Body of pancreas (tissue), 4 donors: ENCODE measurements around the gene GTF3C5. TPM values are rescaled to one million over a fixed set of nuclear protein-coding genes. Genes with fewer than 3 reads are reported as not detected.

Source experiments
- ATAC-seq: fragments of 150-250 bp; one replicate; pipeline ENCODE4 v1.9.1; 2016
- DNase-seq, 4 donors: peaks; one replicate each; pipeline ENCODE4 v3.0.0-alpha.2; 2019
- H3K27ac ChIP-seq, 4 donors: fragments of 200-600 bp; sonication (generic); 1 replicate in 3 of 4; 2 replicates in 1 of 4; pipeline versions ENCODE4 v1.5.1 to v1.6.1; 2016 to 2019; ENCODE audit warnings: mild to moderate bottlenecking in 1 of 4, mixed read lengths in 1 of 4, moderate library complexity in 1 of 4
- H3K27me3 ChIP-seq, 2 donors: fragments of 200-600 bp; sonication (generic); one replicate each; pipeline ENCODE4 v1.6.0; 2016; ENCODE audit warnings: mild to moderate bottlenecking in 1 of 2
- H3K36me3 ChIP-seq, 2 donors: fragments of 200-600 bp; sonication (generic); replicated peaks in 1 of 2; 2 replicates each; pipeline ENCODE4 v1.5.1; 2016; ENCODE audit warnings: low read depth in 2 of 2; ENCODE audit not compliant: insufficient read depth in 1 of 2
- H3K4me1 ChIP-seq: fragments of 200-600 bp; sonication (generic); one replicate; pipeline ENCODE4 v1.6.0; 2016
- H3K4me3 ChIP-seq, 2 donors: fragments of 200-600 bp; sonication (generic); 1 replicate in 1 of 2; 2 replicates in 1 of 2; pipeline ENCODE4 v1.5.1; 2016 to 2019
- H3K9me3 ChIP-seq, 3 donors: fragments of 200-600 bp; sonication (generic); 1 replicate in 2 of 3; 2 replicates in 1 of 3; pipeline ENCODE4 v1.5.1; 2016
- CTCF ChIP-seq, 7 experiments: fragments of 450-650 bp in 4 of 7; fragments of 200-600 bp in 3 of 7; sonication (generic) in 3 of 7; IDR thresholded peaks; one replicate each; pipeline ENCODE4 v1.5.1; 2016 to 2019; ENCODE audit warnings: antibody characterized with exemption in 7 of 7
- POLR2A ChIP-seq, 3 donors: fragments of 450-650 bp; IDR thresholded peaks; one replicate each; pipeline ENCODE4 v1.6.1; 2016; ENCODE audit warnings: antibody characterized with exemption in 3 of 3, mild to moderate bottlenecking in 2 of 3
- WGBS, 2 donors: methylation state at CpG; one replicate each; pipeline ENCODE4 v1.1.5; 2017; 5-methylcytosine and 5-hydroxymethylcytosine counted together
- intact Hi-C: fragments of 100-400 bp; cut with DNase I; formaldehyde crosslinking; loops from one replicate; pipeline ENCODE4 v1.15.1; 2023
- total RNA-seq, 2 donors: library from RNA; depleted of rRNA; stranded (reverse); fragments of >200 nt; gene quantifications; one replicate each; pipeline ENCODE4 v1.1.0, GENCODE V29; 2016

The GTF3C5 gene
- total RNA-seq, 2 donors from 2014 or later, result 43.1 to 57.7 TPM

- H3K4me3 ChIP-seq, result no peak overlapping the region
- H3K36me3 ChIP-seq, result no peaks in the 10 kb centered on the region
- no peak overlapping the region for H3K27ac ChIP-seq
- no peaks in the 10 kb centered on the region for H3K9me3 ChIP-seq
- WGBS, 2 donors, result 53 to 55% methylated on average over 15 to 16 of the region's 16 CpGs
- intact Hi-C loops, result no loop called here
- no peaks in the 10 kb centered on the region for H3K27me3 ChIP-seq
- no peaks in the 10 kb centered on the region for H3K4me1 ChIP-seq
- TF ChIP-seq POLR2A (IDR thresholded peaks at IDR 0.05), result no peak
- DNase-seq, result no peak
- no peak for ATAC-seq
These were observed 39.2 kb upstream of the GTF3C5 start for GRCh38 chr9:132991351-132992300.

GRCh38 chr9:132993511-132993939, 37.3 kb upstream of the GTF3C5 start:
- H3K27me3 ChIP-seq, result no peaks in the 10 kb centered on the region
- DNase-seq (no peak), ATAC-seq (no peak)
- H3K36me3 ChIP-seq, result no peaks in the 10 kb centered on the region
- H3K4me3 ChIP-seq, result no peak overlapping the region
- H3K9me3 ChIP-seq, result no peaks in the 10 kb centered on the region
- H3K27ac ChIP-seq, result no peak overlapping the region
- WGBS, 2 donors, result 46 to 60% methylated on average over 8 to 14 of the region's 14 CpGs
- intact Hi-C loops, result no loop called here
- TF ChIP-seq POLR2A (IDR thresholded peaks at IDR 0.05), result no peak
- TF ChIP-seq CTCF (IDR thresholded peaks at IDR 0.05), result no peak
- H3K4me1 ChIP-seq, result no peaks in the 10 kb centered on the region

- H3K27me3 ChIP-seq, result no peaks in the 10 kb centered on the region
- ATAC-seq, result no peak
- no peaks in the 10 kb centered on the region for H3K36me3 ChIP-seq
- no peak overlapping the region for H3K4me3 ChIP-seq
- H3K9me3 ChIP-seq, result no peaks in the 10 kb centered on the region
- intact Hi-C loops, result no loop called here
- H3K4me1 ChIP-seq, result no peaks in the 10 kb centered on the region
- 46 to 54% methylated on average over 11 to 13 of the region's 13 CpGs for WGBS, 2 donors
- no peak overlapping the region for H3K27ac ChIP-seq
- TF ChIP-seq CTCF (IDR thresholded peaks at IDR 0.05) (no peak), POLR2A (IDR thresholded peaks at IDR 0.05) (no peak)
- DNase-seq, result no peak
These were observed 36.2 kb upstream of the GTF3C5 start for GRCh38 chr9:132994410-132995120.

- Histone ChIP-seq H3K27me3 (no peaks in the 10 kb centered on the region), H3K9me3 (no peaks in the 10 kb centered on the region), H3K27ac (no peak overlapping the region), H3K36me3 (no peaks in the 10 kb centered on the region), H3K4me1 (no peaks in the 10 kb centered on the region), H3K4me3 (no peak overlapping the region)
- DNase-seq, result no peak
- TF ChIP-seq POLR2A (IDR thresholded peaks at IDR 0.05), result no peak
- no peak for TF ChIP-seq CTCF (IDR thresholded peaks at IDR 0.05)
- intact Hi-C loops, result no loop called here
- 95 to 100% methylated on average over 4 to 5 of the region's 6 CpGs for WGBS, 2 donors
- ATAC-seq, result no peak
These were observed 35.7 kb upstream of the GTF3C5 start for GRCh38 chr9:132995121-132995420.

- intact Hi-C loops, result no loop called here
- Histone ChIP-seq H3K9me3 (no peaks in the 10 kb centered on the region), H3K4me1 (no peaks in the 10 kb centered on the region), H3K36me3 (no peaks in the 10 kb centered on the region), H3K27ac (no peak overlapping the region), H3K4me3 (no peak overlapping the region), H3K27me3 (no peaks in the 10 kb centered on the region)
- TF ChIP-seq POLR2A (IDR thresholded peaks at IDR 0.05), result no peak
- no peak for TF ChIP-seq CTCF (IDR thresholded peaks at IDR 0.05)
- DNase-seq (no peak), ATAC-seq (no peak)
- WGBS, 2 donors, result 73 to 79% methylated on average over 6 to 8 of the region's 8 CpGs
These were observed 34.9 kb upstream of the GTF3C5 start for GRCh38 chr9:132995879-132996278.
